Measurements from ENCODE around the gene KRT24. TPM values are rescaled to one million over a fixed set of nuclear protein-coding genes. Genes with fewer than 3 reads are reported as not detected.
A peak's percentile ranks its signal among the peaks of the same experiment; 100 is the strongest.
"Not testable (repeated sequence)": the region's sequence is repeated elsewhere in the genome, so short reads cannot be mapped to it uniquely, and the experiment has no call there.

The KRT24 gene
- not detected for total RNA-seq (2021; fragmentation: NEBNext Ultra II Directional; extraction: Animal tissue kit (Norgen Biotek cat#: 25700))
- long read RNA-seq, result 0 reads

DNA sequence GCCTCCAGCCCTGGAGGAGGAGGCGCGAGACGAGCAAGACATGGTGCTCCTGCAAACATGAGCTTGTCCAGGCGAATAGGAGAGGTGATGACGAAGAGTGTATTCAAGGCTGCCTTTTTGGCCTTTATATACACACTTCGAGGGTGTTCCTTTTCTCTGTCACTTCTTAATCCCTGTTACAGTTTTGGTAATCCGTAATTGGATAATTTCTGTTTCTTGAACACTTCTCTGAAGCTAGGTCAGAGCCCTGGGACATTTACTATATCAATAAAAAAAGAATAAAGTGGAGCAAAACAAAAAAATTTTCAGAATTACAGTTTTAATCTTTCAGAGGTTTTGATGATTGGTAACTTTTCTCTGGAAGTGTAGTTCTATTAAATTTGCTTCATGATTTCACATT, at the start of gene KRT24:
TSS of gene KRT24 (minus strand) at position 101 of the 400 bp plus-strand sequence. CDS start at position 42, 59 bp downstream.
- H3K4me1 Mint-ChIP-seq (ENCODE audit: low read depth), result no peaks in the 10 kb centered on the region
- peaks cover 32% of the 10 kb centered on the region for H3K27me3 Mint-ChIP-seq (ENCODE audit: insufficient read depth)
- no peaks in the 10 kb centered on the region for H3K9me3 Mint-ChIP-seq

GRCh38 chr17:40751065-40751464, 47.5 kb upstream of the KRT24 start:
- H3K27me3 Mint-ChIP-seq (ENCODE audit: insufficient read depth), result peaks cover 30% of the 10 kb centered on the region
- no peaks in the 10 kb centered on the region for H3K36me3 Mint-ChIP-seq (ENCODE audit: low read depth)
- H3K27ac Mint-ChIP-seq, result no peak overlapping the region
- H3K4me3 Mint-ChIP-seq, result no peak overlapping the region
- H3K9me3 Mint-ChIP-seq, result no peaks in the 10 kb centered on the region
- TF ChIP-seq, protein P1, sequence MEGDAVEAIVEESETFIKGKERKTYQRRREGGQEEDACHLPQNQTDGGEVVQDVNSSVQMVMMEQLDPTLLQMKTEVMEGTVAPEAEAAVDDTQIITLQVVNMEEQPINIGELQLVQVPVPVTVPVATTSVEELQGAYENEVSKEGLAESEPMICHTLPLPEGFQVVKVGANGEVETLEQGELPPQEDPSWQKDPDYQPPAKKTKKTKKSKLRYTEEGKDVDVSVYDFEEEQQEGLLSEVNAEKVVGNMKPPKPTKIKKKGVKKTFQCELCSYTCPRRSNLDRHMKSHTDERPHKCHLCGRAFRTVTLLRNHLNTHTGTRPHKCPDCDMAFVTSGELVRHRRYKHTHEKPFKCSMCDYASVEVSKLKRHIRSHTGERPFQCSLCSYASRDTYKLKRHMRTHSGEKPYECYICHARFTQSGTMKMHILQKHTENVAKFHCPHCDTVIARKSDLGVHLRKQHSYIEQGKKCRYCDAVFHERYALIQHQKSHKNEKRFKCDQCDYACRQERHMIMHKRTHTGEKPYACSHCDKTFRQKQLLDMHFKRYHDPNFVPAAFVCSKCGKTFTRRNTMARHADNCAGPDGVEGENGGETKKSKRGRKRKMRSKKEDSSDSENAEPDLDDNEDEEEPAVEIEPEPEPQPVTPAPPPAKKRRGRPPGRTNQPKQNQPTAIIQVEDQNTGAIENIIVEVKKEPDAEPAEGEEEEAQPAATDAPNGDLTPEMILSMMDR (IDR thresholded peaks at IDR 0.05), result no peak
- no peak for DNase-seq
- no peaks in the 10 kb centered on the region for H3K4me1 Mint-ChIP-seq (ENCODE audit: low read depth)

More for the DNA sequence above, at the start of gene KRT24:
- H3K27ac Mint-ChIP-seq, result no peak within 1 kb of the TSS
- H3K36me3 Mint-ChIP-seq (ENCODE audit: low read depth), result no peaks in the 10 kb centered on the region
- H3K4me3 Mint-ChIP-seq, result no peak within 1 kb of the TSS
- TF ChIP-seq, protein P1 (IDR thresholded peaks at IDR 0.05), result no peak
- no peak for DNase-seq

GRCh38 chr17:40750391-40750790, 46.8 kb upstream of the KRT24 start:
- no peak for DNase-seq
- Mint-ChIP-seq H3K9me3 (no peaks in the 10 kb centered on the region), H3K27ac (no peak overlapping the region), H3K4me3 (no peak overlapping the region), H3K36me3 (ENCODE audit: low read depth) (no peaks in the 10 kb centered on the region), H3K4me1 (ENCODE audit: low read depth) (no peaks in the 10 kb centered on the region), H3K27me3 (ENCODE audit: insufficient read depth) (peaks cover 35% of the 10 kb centered on the region)
- TF ChIP-seq, protein P1 (IDR thresholded peaks at IDR 0.05), result no peak

GRCh38 chr17:40748666-40749065, 45.1 kb upstream of the KRT24 start:
- peaks cover 33% of the 10 kb centered on the region for H3K27me3 Mint-ChIP-seq (ENCODE audit: insufficient read depth)

GRCh38 chr17:40738553-40738952, 35.0 kb upstream of the KRT24 start:
- Mint-ChIP-seq H3K4me3 (no peak overlapping the region), H3K9me3 (peaks cover 7% of the 10 kb centered on the region), H3K36me3 (ENCODE audit: low read depth) (peaks cover 6% of the 10 kb centered on the region), H3K27me3 (ENCODE audit: insufficient read depth) (peaks cover 25% of the 10 kb centered on the region), H3K4me1 (ENCODE audit: low read depth) (no peaks in the 10 kb centered on the region), H3K27ac (no peak overlapping the region)
- TF ChIP-seq, protein P1 (IDR thresholded peaks at IDR 0.05), result 0 out of 2 replicates have a peak, but pooled peaks have one; percentile 8
- no peak for DNase-seq

More at GRCh38 chr17:40748666-40749065, 45.1 kb upstream of the KRT24 start:
- H3K9me3 Mint-ChIP-seq; H3K4me1 Mint-ChIP-seq (ENCODE audit: low read depth); H3K36me3 Mint-ChIP-seq (ENCODE audit: low read depth); H3K4me3 Mint-ChIP-seq; H3K27ac Mint-ChIP-seq; DNase-seq: not testable (repeated sequence)

GRCh38 chr17:40735016-40735415, 31.5 kb upstream of the KRT24 start:
- Mint-ChIP-seq H3K4me1 (ENCODE audit: low read depth) (no peaks in the 10 kb centered on the region), H3K9me3 (no peaks in the 10 kb centered on the region), H3K27me3 (ENCODE audit: insufficient read depth) (peaks cover 15% of the 10 kb centered on the region), H3K36me3 (ENCODE audit: low read depth) (no peaks in the 10 kb centered on the region), H3K27ac (no peak overlapping the region), H3K4me3 (no peak overlapping the region)
- DNase-seq, result no peak
- TF ChIP-seq, protein P1 (IDR thresholded peaks at IDR 0.05), result no peak
